GM12872 (cell line): ENCODE measurements around the gene BIRC3.

Experiments used
- TF ChIP-seq, protein P1 (sequence below): IDR thresholded peaks from 3 replicates; pipeline ENCODE4 v1.5.1; 2011; ENCODE audit warnings: low read depth, mild to moderate bottlenecking, low read length, moderate library complexity; ENCODE audit not compliant: insufficient read depth

The BIRC3 gene

DNA sequence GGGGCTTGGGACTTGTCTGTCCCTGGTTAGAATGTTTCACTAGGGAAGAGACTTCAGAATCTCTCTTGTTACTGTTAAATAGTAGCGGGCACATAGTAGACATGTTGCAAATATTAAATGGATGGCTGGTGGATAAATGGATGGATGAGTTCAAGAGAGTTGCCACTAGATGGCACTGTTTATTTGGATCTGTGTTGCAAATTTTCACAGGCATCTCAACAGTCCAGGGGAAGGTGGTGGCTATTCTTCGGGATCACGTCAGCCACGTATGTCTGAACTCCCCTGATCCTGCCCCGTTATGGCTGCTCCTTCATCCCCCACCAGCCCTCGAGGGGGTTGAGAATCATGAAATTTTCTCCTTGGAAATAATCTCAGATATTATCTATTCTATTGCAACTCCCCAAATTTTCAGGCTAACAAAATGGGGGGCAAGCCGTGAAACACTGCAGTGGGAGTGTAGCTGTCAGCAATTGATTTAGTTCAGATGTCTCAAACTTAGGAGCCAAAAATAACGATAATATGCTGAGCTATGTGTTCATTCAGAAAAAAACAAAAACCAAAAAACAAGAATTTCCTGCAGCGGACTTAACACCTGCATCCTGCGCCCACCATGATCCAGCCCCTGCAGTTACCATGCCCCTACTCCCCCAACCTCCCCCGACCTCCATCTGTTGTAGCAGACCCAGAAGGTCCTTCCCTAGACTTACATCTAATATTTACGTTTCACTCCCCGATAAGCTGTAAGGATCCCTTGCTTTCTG lies 29.1 kb upstream of the BIRC3 start:
- TF ChIP-seq, protein P1, sequence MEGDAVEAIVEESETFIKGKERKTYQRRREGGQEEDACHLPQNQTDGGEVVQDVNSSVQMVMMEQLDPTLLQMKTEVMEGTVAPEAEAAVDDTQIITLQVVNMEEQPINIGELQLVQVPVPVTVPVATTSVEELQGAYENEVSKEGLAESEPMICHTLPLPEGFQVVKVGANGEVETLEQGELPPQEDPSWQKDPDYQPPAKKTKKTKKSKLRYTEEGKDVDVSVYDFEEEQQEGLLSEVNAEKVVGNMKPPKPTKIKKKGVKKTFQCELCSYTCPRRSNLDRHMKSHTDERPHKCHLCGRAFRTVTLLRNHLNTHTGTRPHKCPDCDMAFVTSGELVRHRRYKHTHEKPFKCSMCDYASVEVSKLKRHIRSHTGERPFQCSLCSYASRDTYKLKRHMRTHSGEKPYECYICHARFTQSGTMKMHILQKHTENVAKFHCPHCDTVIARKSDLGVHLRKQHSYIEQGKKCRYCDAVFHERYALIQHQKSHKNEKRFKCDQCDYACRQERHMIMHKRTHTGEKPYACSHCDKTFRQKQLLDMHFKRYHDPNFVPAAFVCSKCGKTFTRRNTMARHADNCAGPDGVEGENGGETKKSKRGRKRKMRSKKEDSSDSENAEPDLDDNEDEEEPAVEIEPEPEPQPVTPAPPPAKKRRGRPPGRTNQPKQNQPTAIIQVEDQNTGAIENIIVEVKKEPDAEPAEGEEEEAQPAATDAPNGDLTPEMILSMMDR = peak; percentile 72

DNA sequence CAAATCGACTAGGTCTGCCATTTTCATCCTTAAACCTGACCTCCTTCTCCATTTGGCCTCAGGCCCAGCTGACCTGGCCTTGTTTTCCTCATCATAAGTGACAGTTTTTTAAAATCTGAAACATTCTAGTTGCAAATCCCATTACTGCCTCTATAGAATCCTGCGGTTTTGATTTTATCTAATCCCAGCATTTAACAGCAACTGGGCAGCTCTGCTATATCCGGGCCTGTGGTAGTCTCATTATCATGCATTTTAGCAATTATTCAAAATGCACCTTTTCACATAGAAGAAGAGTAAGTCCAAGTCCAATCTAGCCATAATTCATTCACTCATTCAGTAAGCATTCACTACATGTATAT lies 28.6 kb upstream of the BIRC3 start:
- TF ChIP-seq, protein P1 = no peak

DNA sequence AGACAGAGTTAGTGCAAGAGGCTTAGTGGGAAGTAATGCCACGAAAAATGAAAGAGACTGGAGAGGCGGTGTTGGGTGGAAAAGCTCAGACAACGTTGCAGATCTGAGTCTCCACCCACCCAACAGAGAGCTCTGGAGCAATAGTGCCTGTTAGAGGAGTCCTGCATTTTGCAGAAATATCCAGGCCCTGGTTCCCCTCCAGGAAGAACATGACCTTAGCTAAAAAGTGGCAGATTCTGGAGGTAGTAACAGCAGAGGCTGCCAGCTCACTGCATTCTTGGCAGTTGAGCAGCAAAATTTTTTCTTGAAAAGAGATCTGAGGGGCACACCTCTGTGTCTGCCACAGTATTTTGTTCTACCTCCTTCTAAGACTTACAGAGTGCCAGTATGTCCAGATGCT lies 27.7 kb upstream of the BIRC3 start:
- TF ChIP-seq, protein P1 = no peak

DNA sequence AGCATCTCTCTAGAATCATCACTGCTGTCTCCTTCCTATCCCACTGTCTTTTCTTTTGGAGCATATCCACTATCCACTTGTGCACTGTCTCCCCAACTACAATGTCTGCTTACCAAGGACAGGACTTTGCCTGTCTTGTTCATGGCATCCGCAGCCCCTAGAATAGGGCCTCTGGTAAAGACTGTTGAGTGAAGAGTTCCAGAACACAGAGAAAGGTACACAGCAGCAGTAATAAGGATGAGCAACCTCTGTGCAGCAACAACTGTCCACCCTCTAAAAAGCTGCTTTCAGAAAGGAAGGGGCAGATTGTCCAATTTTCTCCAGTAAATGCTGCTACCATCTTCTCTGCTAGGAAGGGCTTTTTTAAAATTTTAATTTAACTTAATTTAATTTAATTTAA lies 25.5 kb upstream of the BIRC3 start:
- TF ChIP-seq, protein P1 = no peak

DNA sequence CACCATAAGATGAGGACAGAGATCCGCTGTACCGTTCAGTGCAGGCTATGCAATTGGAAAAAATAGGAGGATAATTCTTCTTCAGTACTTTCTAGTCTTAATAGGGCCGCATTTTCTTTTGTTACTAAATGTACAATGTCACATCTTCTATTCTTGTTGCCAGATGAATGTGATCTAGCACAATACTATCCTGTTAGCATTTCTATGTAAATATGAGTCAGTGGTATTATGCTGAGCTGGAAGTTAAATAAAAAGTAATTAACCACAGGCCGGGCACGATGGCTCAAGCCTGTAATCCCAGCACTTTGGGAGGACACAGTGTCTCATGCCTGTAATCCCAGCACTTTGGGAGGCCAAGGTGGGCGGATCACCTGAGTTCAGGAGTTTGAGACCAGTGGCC lies 24.4 kb upstream of the BIRC3 start:
- TF ChIP-seq, protein P1 = no peak

DNA sequence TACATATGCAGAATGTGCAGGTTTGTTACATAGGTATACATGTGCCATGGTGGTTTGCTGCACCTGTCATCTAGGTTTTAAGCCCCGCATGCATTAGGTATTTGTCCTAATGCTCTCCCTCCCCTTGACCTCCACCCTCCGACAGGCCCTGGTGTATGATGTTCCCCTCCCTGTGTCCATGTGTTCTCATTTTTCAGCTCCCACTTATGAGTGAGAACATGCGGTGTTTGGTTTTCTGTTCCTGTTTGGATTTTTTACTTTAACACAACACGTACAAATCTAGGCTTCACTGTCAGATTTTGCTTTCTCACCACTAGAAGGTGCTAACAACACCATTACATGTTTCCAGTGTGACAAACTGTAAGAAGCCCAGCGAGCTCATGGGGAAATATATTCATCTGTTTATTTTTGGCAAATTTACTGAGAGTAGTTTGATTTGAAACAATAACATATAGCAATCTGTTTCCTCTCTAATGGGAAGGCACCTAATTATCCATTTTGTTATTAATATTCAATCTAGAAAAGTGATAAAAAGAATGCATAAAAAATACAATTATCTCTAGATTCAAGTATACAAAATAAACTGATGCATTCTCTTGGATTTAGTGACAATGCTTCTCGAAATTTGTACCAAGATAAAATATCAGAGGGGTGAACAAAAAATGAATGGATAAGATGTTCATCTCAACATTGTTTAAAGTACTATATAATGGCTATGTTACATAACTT lies 23.2 kb upstream of the BIRC3 start:
- TF ChIP-seq, protein P1 = peak; percentile 79

DNA sequence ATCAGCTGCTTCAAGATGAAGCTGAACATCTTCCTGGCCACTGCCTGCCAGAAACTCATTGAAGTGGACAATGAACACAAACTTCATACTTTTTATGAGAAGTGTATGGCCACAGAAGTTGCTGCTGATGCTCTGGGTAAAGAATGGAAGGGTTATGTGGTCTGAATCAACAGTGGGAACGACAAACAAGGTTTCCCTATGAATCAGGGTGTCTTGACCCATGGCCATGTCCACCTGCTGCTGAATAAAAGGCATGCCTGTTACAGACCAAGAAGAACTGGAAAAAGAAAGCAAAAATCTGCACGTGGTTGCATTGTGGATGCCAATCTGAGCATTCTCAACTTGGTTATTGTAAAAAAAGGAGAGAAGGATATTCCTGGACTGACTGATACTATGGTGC lies 22.2 kb upstream of the BIRC3 start:
- TF ChIP-seq, protein P1 = no peak
